ENCODE measurements around the gene PLCD3. TPM values are rescaled to one million over a fixed set of nuclear protein-coding genes. Genes with fewer than 3 reads are reported as not detected.

Gene PLCD3
- total and polyA plus RNA-seq, 2 of the 4 experiments (the other 2 are of a cell fraction): 5.6 to 36.6 TPM

DNA sequence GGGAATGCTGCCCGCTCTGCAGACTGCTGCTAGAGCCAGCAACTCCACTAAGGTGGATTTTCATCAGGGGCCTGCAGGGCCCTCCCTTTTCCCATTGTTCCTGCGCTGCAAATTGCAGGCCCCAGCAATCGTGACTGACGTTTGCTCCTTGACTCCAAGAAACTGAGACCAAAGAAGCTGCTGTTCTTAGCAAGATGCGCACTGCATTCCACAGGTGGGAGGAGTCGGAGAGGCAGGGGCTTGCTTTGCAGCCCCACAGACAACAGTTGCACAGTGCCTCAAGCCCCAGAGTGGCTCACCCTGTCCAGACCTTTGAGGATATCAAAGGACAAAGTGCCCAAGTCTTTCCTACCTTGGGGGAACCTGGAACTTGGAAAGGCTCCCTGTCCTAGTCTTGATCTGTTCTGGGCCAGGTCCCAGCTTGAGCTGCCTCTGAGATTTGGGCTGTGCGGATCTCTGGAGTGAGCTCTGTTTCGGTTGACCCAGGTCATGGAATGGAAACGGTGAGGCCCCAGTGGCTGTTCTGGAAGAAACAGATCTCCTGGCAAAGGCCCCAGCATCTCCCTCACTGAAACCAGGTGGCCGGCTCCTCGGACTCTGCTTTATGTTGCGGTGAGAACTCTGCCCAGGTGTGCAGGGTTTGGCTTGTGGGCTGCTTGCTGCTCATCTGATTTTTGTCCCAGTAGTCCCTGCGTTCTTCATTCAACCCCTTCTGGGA, 24.9 kb downstream of the PLCD3 start:
- ATAC-seq (ENCODE audit: low read depth): no peak
- TF ChIP-seq, protein P1, sequence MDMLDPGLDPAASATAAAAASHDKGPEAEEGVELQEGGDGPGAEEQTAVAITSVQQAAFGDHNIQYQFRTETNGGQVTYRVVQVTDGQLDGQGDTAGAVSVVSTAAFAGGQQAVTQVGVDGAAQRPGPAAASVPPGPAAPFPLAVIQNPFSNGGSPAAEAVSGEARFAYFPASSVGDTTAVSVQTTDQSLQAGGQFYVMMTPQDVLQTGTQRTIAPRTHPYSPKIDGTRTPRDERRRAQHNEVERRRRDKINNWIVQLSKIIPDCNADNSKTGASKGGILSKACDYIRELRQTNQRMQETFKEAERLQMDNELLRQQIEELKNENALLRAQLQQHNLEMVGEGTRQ (IDR thresholded peaks at IDR 0.05; ENCODE audit: low read depth, low read length): no peak
- no peak for TF ChIP-seq SMC3 (IDR thresholded peaks at IDR 0.05; ENCODE audit: low read depth, low read length)
- TF ChIP-seq MAFK (IDR thresholded peaks at IDR 0.05; ENCODE audit: low read depth, low read length): no peak
- no peak for TF ChIP-seq FOS (IDR thresholded peaks at IDR 0.05; ENCODE audit: low read depth, low read length)
- TF ChIP-seq MXI1 (IDR thresholded peaks at IDR 0.05; ENCODE audit: borderline replicate concordance, low read depth, low read length): no peak
- TF ChIP-seq MAZ (IDR thresholded peaks at IDR 0.05; ENCODE audit: borderline replicate concordance, low read depth, low read length): no peak
- TF ChIP-seq, protein P2, sequence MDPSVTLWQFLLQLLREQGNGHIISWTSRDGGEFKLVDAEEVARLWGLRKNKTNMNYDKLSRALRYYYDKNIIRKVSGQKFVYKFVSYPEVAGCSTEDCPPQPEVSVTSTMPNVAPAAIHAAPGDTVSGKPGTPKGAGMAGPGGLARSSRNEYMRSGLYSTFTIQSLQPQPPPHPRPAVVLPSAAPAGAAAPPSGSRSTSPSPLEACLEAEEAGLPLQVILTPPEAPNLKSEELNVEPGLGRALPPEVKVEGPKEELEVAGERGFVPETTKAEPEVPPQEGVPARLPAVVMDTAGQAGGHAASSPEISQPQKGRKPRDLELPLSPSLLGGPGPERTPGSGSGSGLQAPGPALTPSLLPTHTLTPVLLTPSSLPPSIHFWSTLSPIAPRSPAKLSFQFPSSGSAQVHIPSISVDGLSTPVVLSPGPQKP (IDR thresholded peaks at IDR 0.05; ENCODE audit: borderline replicate concordance, low read depth, low read length): no peak
- TF ChIP-seq POLR2A (IDR thresholded peaks at IDR 0.05; ENCODE audit: low read depth, low read length): no peak
- TF ChIP-seq RAD21 (IDR thresholded peaks at IDR 0.05; ENCODE audit: low read length): no peak
- TF ChIP-seq BHLHE40 (IDR thresholded peaks at IDR 0.05; ENCODE audit: low read depth, low read length): no peak
- TF ChIP-seq RCOR1 (IDR thresholded peaks at IDR 0.05; ENCODE audit: insufficient replicate concordance, low read length): no peak
- TF ChIP-seq RFX5 (IDR thresholded peaks at IDR 0.05; ENCODE audit: low read depth, low read length): no peak
- TF ChIP-seq NFE2L2 (IDR thresholded peaks at IDR 0.05; ENCODE audit: low read depth, low read length): no peak
- TF ChIP-seq, protein P3, sequence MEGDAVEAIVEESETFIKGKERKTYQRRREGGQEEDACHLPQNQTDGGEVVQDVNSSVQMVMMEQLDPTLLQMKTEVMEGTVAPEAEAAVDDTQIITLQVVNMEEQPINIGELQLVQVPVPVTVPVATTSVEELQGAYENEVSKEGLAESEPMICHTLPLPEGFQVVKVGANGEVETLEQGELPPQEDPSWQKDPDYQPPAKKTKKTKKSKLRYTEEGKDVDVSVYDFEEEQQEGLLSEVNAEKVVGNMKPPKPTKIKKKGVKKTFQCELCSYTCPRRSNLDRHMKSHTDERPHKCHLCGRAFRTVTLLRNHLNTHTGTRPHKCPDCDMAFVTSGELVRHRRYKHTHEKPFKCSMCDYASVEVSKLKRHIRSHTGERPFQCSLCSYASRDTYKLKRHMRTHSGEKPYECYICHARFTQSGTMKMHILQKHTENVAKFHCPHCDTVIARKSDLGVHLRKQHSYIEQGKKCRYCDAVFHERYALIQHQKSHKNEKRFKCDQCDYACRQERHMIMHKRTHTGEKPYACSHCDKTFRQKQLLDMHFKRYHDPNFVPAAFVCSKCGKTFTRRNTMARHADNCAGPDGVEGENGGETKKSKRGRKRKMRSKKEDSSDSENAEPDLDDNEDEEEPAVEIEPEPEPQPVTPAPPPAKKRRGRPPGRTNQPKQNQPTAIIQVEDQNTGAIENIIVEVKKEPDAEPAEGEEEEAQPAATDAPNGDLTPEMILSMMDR (conservative IDR thresholded peaks at IDR 0.05; ENCODE audit: low read depth, low read length): no peak
- TF ChIP-seq CHD1 (IDR thresholded peaks at IDR 0.05; ENCODE audit: low read depth, low read length): no peak
- TF ChIP-seq CEBPB (IDR thresholded peaks at IDR 0.05; ENCODE audit: low read depth, low read length): no peak
- Histone ChIP-seq H3K56ac (ENCODE audit: extremely low read depth, insufficient read depth, low read length) (no peak overlapping the region), H3K36me3 (ENCODE audit: control insufficient read depth, insufficient read depth, low read length) (peaks cover 75% of the 10 kb centered on the region), H3K27ac (ENCODE audit: insufficient read depth, low read length) (no peak overlapping the region), H4K91ac (ENCODE audit: insufficient read depth, low read depth, low read length) (no peak overlapping the region), H3K4me2 (ENCODE audit: low read depth, low read length) (no peak overlapping the region), H2AK5ac (ENCODE audit: low read depth, low read length) (no peak overlapping the region), H3K4me3 (ENCODE audit: insufficient read depth, low read depth, low read length) (no peak overlapping the region), H4K8ac (ENCODE audit: low read depth in 2 of 2, low read length in 2 of 2) (no peak overlapping the region), H3K79me1 (ENCODE audit: low read depth in 1 of 2, low read length in 2 of 2) (peaks cover 4 to 35% of the 10 kb centered on the region in 2 experiments; a peak in 2 of 4 replicates), H2BK20ac (ENCODE audit: low read depth, low read length) (no peak overlapping the region), H3K18ac (ENCODE audit: low read depth, low read length) (no peak overlapping the region), H3K23ac (ENCODE audit: low read depth, low read length) (no peak overlapping the region), H3K4me1 (ENCODE audit: control insufficient read depth, insufficient read depth, low read length) (no peaks in the 10 kb centered on the region), H4K5ac (ENCODE audit: low read depth, low read length) (no peak overlapping the region), H2AK9ac (replicated peaks; ENCODE audit: low read depth, low read length, poor library complexity) (peak overlapping the region; percentile 44), H3K4ac (ENCODE audit: low read depth, low read length) (no peak overlapping the region), H4K20me1 (ENCODE audit: insufficient read depth, low read length) (peaks cover 13% of the 10 kb centered on the region), H2BK120ac (ENCODE audit: low read depth, low read length) (no peak overlapping the region), H2BK15ac (ENCODE audit: low read depth, low read length) (no peak overlapping the region), H3K9me3 (ENCODE audit: control insufficient read depth, insufficient read depth, low read length) (no peaks in the 10 kb centered on the region), H3K27me3 (ENCODE audit: control insufficient read depth, insufficient read depth, low read length) (no peaks in the 10 kb centered on the region), H2AFZ (replicated peaks; ENCODE audit: low read length, poor library complexity) (no peak overlapping the region), H3K9me1 (ENCODE audit: insufficient read depth, low read length) (no peaks in the 10 kb centered on the region), H3K9ac (ENCODE audit: low read depth, low read length) (no peak overlapping the region), H3K14ac (replicated peaks; ENCODE audit: low read depth, low read length) (no peak overlapping the region), H2BK5ac (ENCODE audit: low read depth, low read length, poor library complexity, severe bottlenecking) (no peak overlapping the region)
- ChIA-PET POLR2A (ENCODE audit: unreplicated experiment) (no interaction called here), CTCF (no interaction called here)
- no peak for DNase-seq
- in situ Hi-C loops (cut with MboI; ENCODE audit: low sequenced_read_pairs) (no loop called here), intact Hi-C loops (cut with micrococcal nuclease) (no loop called here), dilution Hi-C loops (cut with HindIII; ENCODE audit: low sequenced_read_pairs, unreplicated experiment) (no loop called here)
- 86% methylated on average over 6 of the region's 13 CpGs; no CpG with 5 or more reads in 1 of the 2 experiments for WGBS, 2 experiments (ENCODE audit: extremely low coverage in 2 of 2, insufficient read length in 1 of 2)
- no TSS peak for BruUV-seq (replicated peaks)
